GM19455 (cell line): Measurements from ENCODE around the gene TCP11L1.
"Not testable (repeated sequence)": the region's sequence is repeated elsewhere in the genome, so short reads cannot be mapped to it uniquely, and the experiment has no call there.

Source experiments
- ATAC-seq: cut with Tn5 transposase; IDR thresholded peaks from one replicate; pipeline ENCODE4 v1.9.1; 2021; ENCODE audit not compliant: unreplicated experiment

The TCP11L1 gene

GRCh38 chr11:33028537-33028914, 10.8 kb upstream of the TCP11L1 start:
- no peak for ATAC-seq

- ATAC-seq: not testable (repeated sequence)
Measured at GRCh38 chr11:33029218-33029617, 10.2 kb upstream of the TCP11L1 start.

GRCh38 chr11:33033493-33033892, 5.9 kb upstream of the TCP11L1 start:
- no peak for ATAC-seq

GRCh38 chr11:33035011-33035410, 4.4 kb upstream of the TCP11L1 start:
- ATAC-seq: no peak

- ATAC-seq: peak; percentile 33
Measured at GRCh38 chr11:33040033-33040861, 875 bp downstream of the TCP11L1 start.

DNA sequence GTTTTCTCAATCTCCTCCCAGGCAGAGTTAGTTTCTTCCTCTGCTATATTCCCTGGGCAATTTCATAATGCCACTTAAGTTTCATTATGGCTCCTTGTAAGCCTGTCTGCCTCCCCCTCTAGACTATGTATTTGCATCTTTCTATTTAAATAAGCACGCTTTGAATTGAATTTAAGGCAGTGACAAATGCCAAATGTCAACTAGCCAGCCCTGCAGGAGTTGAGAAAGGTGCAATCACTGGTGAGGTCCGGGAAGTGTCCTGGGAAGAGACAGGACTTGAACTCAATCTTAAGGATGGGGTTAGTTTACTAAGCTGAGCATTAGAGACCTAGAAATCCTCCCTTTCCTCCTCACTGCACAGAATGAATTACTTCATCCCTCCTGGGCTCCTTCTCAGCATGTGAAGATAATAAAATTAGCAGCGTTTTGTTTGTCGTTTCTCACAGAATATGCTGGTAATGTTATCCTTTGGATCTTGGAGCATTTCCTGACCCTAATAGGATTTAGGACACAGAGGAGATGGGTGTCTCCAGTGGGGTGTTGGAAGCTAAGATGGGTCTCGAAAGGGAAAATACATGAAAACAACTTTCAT, 1.6 kb downstream of the TCP11L1 start:
- no peak for ATAC-seq

DNA sequence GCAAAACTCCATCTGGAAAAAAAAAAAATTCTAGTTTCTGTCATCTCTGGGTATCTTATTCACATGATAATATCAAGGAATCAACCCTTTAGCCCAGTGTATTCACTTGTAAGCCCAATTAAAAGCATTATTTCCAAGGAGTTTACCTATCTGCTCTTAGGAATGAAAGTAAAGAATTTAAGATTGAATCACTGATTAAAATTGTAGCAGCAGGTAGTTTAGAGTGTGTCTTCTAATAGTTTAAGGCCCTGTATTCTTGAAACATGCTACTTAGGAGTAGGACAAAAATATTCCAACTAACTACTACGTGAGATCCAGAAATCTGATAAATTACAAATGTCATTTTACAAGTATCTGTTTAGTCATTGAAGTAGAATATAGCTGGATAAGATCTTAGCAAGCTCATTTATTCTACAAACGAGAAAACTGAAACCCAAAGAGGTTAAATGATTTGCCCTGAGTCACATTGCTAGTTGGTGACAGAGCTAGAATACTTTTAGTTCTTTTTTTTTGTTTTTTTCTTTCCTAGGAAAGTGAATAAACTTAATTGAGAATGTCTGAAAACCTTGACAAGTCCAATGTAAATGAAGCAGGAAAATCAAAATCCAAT, 4.0 kb downstream of the TCP11L1 start:
- ATAC-seq: no peak

DNA sequence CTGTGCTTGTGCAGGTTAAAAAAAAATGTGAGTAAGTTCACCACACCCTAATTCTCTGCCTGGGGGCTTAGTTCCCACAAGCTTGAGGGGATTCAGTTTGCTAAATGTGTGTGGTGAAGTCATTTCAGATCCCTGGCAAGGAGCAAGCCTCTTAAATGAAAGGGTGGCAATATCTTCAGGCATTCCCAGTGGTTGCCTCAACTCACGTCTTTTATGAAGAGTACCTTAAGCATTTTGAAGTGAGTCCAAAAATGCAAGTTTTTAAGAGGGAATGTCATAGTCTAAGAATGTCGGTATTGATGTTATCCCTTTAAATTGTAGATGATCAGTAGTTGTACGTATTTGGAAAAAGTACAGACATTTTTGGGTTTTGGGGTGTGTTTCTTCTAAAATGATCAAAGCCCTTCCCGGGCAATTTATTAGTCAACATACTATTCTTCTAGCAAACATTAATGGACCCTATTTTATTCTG, 4.9 kb downstream of the TCP11L1 start:
- ATAC-seq: no peak

GRCh38 chr11:33045551-33046255, 6.3 kb downstream of the TCP11L1 start:
- no peak for ATAC-seq

GRCh38 chr11:33048701-33049100, 9.3 kb downstream of the TCP11L1 start:
- ATAC-seq: not testable (repeated sequence)

- ATAC-seq: not testable (repeated sequence)
Measured at GRCh38 chr11:33049565-33050408, 10.4 kb downstream of the TCP11L1 start.

GRCh38 chr11:33052231-33052630, 12.9 kb downstream of the TCP11L1 start:
- ATAC-seq: no peak

DNA sequence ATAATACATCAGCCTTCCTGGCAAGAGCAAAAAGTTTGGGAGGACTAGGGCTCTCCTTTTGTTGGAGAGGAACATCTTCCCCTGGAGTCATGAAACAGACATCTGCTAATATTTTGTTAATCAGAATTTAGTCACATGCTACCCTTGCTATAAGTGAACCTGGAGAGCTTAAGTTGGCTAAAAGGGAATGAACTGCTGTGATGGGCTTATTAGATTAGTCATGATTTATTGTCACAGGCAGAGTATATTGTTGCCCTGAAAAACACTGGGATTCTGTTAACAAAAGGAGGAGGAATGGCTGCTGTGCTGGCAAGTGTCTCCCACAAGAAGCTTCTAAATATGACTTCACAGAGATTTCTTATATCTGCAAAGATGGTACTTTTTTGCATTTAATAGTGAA, 16.0 kb downstream of the TCP11L1 start:
- no peak for ATAC-seq

DNA sequence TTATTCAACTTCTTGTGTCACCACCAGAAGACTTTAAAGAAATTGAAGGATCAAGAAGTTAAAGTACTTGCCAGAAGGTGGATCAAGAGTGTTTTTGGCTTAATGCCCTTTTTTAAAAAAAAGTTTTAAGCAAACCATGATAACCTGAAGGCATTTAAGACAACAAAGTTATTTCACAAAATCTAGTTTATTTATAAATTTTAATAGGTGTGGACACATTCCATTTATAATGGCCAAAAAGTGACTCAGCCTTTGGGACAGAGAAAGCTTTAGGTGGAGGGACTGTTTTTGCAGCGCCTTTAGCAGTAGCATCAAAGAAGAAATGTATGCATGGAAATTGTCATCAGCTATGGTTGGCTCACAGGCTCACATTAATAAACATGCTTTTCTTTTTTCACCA, 17.9 kb downstream of the TCP11L1 start:
- ATAC-seq: no peak

DNA sequence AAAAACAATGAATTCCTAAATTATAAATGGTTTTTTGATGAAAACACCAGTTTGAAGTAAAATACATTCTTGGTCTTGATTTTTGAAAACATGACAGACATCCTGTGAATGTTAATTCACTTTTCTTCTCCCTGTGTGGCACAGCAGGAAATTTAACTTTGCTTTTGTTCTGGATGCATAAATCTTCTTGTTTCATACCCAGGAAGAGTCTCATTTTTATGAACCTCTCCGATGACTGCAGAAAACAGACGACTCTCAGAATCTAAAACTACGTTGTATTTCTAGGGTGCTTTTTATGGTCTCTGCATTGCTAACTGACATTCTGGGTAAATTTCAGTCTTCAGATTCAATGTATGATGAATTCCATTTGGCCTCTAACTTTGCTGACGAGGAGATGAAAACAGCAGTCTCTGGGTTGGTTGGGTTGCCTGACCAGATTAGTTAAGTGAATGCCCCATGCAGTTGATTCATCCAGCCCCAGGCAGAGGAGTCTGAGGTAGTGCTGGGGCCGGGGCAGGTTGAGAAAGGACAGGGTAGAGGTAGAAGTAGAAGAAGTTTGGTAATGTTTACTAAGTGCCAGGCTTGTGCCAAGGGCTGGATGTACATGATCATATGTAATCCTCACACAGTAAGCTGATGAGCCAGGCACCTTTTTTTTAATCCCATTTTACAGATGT, 20.1 kb downstream of the TCP11L1 start:
- ATAC-seq: no peak

DNA sequence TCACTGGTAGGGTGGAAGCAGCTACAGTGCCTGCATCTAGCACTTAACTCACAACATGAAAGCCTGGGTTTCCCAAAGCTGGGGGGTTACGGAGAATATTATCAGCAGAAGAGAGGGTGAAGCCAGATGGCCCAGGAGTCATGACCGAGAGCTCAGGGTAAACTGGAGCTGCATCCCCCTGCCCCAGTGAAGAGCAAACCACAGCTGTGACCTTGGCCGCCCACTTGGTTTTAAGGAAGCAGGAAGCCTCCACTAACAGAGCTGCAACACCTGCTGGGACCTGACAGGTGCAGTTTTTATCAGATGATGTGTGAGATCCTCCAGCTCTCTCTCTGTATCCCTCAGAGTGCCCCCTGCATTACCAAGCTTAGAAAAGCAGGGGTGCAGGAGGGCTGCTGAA, 20.9 kb downstream of the TCP11L1 start:
- ATAC-seq: no peak

DNA sequence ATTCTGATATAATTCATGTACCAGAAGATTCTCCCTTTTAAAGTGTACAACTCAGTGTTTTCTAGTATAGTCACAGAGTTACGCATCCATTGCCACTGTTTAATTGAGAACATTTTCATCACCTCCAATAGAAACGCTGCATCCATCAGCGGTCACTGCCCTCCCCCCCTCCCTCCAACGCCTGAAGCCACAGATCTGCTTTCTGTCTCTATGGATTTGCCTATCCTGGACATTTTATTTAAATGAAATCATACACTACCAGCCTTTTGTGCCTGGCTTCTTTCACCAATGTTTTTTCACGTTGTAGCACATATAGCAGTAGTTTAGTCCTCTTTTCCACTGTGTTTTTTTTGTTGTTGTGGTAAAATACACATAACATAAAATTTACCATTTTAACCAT, 22.8 kb downstream of the TCP11L1 start:
- ATAC-seq: no peak

- ATAC-seq: no peak
Measured at GRCh38 chr11:33063326-33063881, 24.0 kb downstream of the TCP11L1 start.

DNA sequence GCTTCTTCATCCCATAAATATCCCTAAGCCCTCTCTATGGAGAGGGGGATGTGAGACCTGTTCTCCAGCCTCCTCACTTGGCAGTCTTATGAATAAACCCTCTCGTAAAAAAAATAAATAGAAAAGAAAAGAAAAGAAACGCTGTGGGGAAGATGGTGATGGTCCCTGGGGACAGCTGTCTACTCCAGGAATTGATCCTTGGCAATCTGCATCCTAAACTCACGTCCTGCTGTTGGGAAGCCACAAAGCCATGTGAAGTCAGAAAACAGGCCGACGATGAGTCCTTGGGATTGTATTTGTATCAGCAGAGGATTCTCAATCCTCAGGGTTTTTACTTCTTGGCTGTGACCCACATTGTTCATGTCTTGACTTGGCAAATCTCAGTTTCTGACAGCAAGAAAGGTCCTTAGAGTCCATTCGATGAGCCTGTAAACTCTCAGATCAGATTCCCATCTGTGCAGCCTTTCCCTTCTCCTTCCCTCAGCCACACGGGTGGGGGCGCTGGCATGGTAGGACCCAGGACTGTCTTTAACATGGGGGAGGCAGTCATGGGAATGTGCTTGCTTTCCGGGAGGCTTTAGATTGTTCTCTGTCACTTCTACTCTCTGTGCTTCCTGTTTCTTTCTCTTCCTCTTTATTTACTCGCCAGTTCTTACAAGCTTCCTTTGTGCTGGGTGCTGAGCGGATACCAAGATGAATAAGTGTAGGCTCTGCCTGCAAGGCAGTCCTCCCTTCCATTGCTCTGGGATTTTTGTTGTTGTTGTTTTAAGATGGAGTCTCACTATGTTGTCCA, 24.9 kb downstream of the TCP11L1 start:
- no peak for ATAC-seq
